Measurements from ENCODE around the gene CARD6.
A peak's percentile ranks its signal among the peaks of the same experiment; 100 is the strongest.
"Not testable (repeated sequence)": the region's sequence is repeated elsewhere in the genome, so short reads cannot be mapped to it uniquely, and the experiment has no call there.

Gene CARD6

DNA sequence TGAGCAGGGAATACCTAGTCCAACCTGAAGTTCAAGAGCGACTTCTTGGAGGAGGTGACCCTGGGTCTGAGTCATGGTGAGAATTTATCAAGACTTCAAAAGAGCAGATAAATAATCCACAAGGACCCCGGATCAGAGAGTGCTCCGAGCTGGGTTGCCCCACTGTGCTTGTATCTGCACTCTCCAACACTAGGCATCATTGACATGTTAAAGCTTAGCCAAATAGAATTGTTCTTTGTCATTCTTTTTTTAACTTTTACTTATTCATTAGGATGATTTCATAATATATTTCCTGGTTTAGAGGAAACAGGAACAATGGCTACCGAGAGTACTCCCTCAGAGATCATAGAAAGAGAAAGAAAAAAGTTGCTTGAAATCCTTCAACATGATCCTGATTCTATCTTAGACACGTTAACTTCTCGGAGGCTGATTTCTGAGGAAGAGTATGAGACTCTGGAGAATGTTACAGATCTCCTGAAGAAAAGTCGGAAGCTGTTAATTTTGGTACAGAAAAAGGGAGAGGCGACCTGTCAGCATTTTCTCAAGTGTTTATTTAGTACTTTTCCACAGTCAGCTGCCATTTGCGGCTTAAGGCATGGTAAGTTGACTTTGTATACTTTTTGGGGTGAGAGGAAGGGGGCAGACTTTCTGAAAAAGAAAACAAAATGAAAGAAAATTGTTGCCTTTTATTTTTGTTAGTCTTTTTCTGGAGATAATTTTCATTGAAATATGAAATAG is at the start of gene CARD6:
Gene CARD6 (plus strand): TSS at position 300 of the 738 bp plus-strand sequence. CDS start 16 bp downstream, at position 316.
- no peak for DNase-seq

GRCh38 chr5:40791715-40792139 is 49.4 kb upstream of the CARD6 start:
- no peak for DNase-seq

DNA sequence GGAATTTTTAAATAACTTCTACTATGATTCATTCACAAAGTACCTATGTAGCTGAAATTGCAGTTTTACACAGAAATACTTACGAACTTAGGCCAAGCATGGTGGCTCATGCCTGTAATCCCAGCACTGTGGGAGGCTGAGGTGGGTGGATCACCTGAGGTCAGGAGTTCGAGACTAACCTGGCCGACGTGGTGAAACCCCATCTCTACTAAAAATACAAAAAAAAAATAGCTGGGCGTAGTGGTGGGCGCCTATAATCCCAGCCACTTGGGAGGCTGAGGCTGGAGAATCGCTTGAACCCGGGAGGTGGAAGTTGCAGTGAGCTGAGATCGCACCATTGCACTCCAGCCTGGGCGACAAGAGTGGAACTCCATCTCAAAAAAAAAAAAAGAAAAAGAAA is 48.5 kb upstream of the CARD6 start:
- not testable (repeated sequence) for DNase-seq

DNA sequence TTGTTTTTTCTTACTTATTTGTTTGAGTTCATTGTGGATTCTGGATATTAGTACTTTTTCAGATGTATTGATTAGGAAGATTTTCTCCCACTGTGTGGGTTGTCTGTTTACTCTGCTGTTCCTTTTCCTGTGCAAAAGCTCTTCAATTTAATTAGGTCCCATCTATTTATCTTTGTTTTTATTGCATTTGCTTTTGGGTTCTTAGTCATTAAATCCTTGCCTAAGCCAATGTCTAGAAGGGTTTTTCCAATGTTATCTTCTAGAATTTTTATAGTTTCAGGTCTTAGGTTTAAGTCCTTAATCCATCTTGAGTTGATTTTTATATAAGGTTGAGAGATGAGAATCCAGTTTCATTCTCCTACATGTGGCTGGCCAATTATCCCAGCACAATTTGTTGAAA is 46.8 kb upstream of the CARD6 start:
- DNase-seq: not testable (repeated sequence)

DNA sequence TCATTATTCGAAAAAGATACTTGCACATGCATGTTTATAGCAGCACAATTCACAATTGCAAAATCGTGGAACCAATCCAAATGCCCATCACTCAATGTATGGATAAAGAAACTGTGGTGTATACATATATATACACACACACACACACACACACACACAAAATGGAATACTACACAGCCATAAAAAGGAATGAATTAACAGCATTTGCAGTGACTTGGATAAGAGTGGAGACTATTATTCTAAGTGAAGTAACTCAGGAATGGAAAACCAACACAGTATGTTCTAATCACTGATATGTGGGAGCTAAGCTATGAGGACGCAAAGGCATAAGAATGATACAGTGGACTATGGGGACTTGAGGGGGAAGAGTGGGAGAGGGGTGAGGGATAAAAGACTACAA is 46.3 kb upstream of the CARD6 start:
- not testable (repeated sequence) for DNase-seq

GRCh38 chr5:40796487-40796889 is 44.7 kb upstream of the CARD6 start:
- no peak for DNase-seq

DNA sequence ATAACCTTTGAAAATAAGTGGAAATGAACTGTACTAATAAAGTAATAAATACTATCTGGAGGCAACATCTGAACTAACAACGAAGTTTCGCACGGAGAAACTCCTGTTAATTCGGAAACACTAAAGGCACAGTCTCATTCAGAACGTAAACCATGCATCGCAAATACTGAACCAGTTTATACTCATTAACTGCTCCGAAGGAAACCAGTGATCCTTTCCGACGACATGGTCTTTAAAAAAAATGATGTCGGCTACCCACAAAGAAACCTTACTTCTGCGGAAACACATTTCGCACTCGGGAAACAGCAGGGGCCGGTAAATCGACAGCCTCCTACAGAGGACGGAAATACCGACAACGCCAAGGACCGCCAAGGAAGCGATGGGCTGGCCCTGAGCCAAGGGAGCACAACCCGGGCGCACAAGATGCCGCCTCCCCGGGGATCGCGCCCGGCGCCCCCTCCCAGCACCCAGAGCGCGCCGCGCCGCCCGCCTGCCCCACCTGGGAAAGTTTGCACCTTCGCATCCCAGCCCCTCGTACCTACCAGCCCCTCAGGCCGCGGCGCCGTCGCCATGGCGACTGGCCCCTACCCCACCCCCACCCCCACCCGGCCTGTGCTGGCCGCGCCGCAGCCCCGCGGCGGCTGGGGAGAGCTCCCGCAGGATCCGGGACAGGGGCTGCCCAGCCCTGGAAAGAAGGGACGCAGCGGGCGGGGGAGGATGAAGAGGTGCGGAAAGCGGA is 43.7 kb upstream of the CARD6 start:
- peak; percentile 67 to 91 for DNase-seq

GRCh38 chr5:40798012-40798800 is 43.0 kb upstream of the CARD6 start, which contains the start of gene PRKAA1:
PRKAA1 (minus strand) TSS chr5:40798374; CDS start chr5:40798189, 185 bp downstream.
- DNase-seq: peak; percentile 96 to 98

DNA sequence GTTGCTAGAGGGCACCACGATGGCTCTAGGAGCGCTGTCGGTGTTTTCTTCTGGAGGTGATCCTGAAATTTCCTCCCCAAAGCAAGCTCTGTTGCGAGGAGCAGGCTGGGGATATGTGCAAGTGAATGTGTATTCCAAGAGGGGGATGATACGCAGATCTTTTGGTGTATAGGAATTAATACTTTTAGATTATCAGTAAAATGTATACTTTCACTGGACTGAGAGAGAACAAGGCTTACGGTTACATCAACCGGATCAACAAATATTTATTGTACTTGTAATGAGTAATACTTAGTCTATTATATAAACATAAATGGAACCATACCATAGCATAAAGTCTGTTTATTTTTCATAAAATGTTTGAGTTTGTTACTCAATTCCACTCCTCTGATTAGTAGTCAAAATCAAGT is 42.4 kb upstream of the CARD6 start:
- no peak for DNase-seq

GRCh38 chr5:40799258-40799657 is 41.9 kb upstream of the CARD6 start:
- DNase-seq: no peak

DNA sequence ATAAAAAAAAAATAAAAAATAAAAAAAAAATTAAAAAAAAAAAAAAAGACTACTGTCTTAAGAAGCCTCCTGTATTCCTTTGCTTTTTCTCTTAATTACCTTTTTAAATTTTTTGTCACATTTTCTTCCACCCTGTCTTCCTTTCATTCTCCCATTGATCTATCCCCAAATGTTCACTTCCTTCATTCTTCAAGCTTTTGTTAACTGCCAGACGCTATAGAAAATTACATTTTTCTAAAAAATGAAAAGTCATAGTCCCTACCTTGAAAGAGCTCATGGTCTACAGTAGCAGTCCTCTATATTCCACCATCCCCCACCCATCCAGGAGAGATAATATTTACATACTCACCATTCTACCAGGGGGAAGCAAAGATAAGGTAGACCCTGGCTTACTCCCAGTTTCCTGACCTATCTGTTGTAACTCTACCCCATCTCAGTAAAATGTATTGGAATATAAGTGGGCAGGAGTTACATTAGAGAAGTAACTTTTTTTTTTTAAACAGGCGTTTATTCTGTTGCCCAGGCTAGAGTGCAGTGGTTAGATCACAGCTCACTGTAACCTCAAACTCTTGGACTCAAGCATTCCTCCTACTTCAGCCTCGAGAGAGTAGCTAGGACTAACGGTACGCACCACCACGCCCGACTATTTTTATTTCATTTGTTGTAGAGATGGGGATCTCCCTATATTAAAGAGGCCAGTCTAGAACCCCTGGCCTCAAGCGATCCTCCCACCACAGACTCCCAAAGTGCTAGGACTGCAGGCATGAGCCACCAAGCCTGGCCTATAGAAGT is 39.2 kb upstream of the CARD6 start:
- no peak for DNase-seq

GRCh38 chr5:40812125-40812524 is 29.0 kb upstream of the CARD6 start:
- DNase-seq: no peak

DNA sequence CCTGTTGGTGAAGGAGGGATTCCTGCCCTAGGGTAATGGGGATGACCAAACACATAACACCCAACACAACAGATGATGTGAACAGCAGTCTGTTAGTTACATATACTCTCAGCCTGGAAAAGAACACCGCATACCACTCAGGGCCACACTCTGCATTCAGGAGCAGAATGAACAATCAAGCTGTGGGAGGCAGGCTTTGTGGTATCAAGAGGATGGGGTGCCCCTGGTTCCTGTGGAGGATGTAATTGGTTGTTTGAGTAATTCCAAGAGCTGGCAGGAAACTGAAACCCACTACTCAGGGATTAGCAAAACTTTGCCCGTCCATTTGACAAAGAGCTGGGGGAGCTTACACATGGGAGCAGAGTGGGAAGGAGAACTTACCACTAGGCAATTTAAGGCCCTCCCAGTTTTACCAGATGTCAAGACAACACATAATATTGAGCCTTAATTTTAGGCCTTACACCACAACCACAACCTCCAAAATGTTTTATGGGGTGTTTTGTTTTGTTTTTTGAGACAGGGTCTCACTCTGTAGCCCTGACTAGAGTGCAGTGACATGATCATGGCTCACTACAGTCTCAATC is 27.4 kb upstream of the CARD6 start:
- DNase-seq: no peak

GRCh38 chr5:40823459-40823858 is 17.7 kb upstream of the CARD6 start:
- DNase-seq: no peak

GRCh38 chr5:40825461-40826043 is 15.6 kb upstream of the CARD6 start:
- not testable (repeated sequence) for DNase-seq

GRCh38 chr5:40826489-40827187 is 14.5 kb upstream of the CARD6 start:
- no peak for DNase-seq

DNA sequence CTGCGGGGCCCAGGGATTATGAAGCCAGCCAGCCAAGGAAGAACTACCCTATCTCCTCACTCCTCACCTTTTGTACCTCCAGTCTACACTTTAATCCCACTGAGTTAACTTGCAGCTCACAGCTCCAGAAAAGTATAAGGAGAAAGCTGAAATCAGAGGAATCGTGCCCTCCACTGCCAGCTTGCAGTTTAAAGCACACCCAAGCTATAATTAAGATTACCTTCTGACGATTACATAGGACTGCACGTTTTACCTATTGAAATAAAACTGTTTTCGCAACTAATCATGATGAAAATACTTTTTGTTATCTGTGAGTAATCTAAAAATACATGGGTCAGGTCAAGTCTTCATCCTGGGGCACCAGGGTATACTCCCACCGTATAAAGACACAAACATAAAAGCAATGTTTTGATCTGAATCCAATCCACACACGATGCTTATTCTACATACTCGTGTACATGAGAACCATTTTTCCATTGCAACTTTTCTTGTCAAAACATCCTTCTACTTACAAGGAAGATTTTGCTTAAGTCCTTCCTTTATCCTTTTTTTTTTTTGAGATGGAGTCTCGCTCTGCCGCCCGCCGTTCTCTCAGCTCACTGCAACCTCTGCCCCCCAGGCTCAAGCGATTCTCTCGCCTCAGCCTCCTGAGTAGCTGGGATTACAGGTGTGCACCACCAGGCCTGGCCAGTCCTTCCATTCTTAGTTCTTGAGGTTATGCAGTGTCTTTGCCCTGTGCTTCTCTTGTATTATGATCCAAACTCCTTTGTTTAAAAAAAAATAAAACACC is 13.8 kb upstream of the CARD6 start:
- DNase-seq: no peak

GRCh38 chr5:40828021-40828631 is 13.0 kb upstream of the CARD6 start:
- DNase-seq: no peak
